ENCODE results near the gene INSYN2A. TPM values are rescaled to one million over a fixed set of nuclear protein-coding genes. Genes with fewer than 3 reads are reported as not detected.

Gene INSYN2A
- total RNA-seq, 2 donors from 2014 or later: not detected

DNA sequence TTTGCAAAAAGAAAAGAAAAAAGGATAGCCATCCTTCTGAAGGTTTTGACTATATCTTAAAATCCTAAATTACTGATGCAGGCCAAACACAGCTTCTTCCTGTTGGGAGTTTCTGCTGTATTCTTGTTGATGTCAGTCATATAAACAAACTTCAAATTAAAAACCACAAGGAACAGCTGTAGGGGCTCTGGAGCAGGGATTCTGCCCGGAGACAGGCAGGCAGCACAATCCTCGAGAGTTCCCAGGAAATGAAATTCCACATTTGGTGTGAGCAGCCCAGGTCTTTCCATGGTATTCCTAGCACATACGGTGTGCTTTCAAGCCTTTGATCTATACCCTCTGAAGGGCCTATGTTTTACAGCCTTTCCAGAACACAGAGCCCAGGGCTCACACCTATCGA lies 43.2 kb downstream of the INSYN2A start:
- no peak for TF ChIP-seq POLR2A (IDR thresholded peaks at IDR 0.05)
- TF ChIP-seq, protein P1, sequence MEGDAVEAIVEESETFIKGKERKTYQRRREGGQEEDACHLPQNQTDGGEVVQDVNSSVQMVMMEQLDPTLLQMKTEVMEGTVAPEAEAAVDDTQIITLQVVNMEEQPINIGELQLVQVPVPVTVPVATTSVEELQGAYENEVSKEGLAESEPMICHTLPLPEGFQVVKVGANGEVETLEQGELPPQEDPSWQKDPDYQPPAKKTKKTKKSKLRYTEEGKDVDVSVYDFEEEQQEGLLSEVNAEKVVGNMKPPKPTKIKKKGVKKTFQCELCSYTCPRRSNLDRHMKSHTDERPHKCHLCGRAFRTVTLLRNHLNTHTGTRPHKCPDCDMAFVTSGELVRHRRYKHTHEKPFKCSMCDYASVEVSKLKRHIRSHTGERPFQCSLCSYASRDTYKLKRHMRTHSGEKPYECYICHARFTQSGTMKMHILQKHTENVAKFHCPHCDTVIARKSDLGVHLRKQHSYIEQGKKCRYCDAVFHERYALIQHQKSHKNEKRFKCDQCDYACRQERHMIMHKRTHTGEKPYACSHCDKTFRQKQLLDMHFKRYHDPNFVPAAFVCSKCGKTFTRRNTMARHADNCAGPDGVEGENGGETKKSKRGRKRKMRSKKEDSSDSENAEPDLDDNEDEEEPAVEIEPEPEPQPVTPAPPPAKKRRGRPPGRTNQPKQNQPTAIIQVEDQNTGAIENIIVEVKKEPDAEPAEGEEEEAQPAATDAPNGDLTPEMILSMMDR (IDR thresholded peaks at IDR 0.05): no peak
- intact Hi-C loops (cut with DNase I): no loop called here
- DNase-seq (no peak), ATAC-seq (no peak)
- no peak overlapping the region for H3K27ac ChIP-seq
- no peaks in the 10 kb centered on the region for H3K27me3 ChIP-seq
- H3K9me3 ChIP-seq: no peaks in the 10 kb centered on the region
- H3K4me1 ChIP-seq: no peaks in the 10 kb centered on the region
- no peaks in the 10 kb centered on the region for H3K36me3 ChIP-seq (replicated peaks in 1 of 2; ENCODE audit: insufficient read depth in 1 of 2, low read depth in 2 of 2)
- no peak overlapping the region for H3K4me3 ChIP-seq
- 84 to 85% methylated on average over 4 of the region's 4 CpGs for WGBS, 2 donors

- ATAC-seq (no peak), DNase-seq (no peak)
- Histone ChIP-seq H3K27me3 (no peaks in the 10 kb centered on the region), H3K9me3 (no peaks in the 10 kb centered on the region), H3K27ac (no peak overlapping the region), H3K4me1 (no peaks in the 10 kb centered on the region), H3K4me3 (no peak overlapping the region), H3K36me3 (replicated peaks in 1 of 2; ENCODE audit: insufficient read depth in 1 of 2, low read depth in 2 of 2) (no peaks in the 10 kb centered on the region)
- no peak for TF ChIP-seq POLR2A (IDR thresholded peaks at IDR 0.05)
- TF ChIP-seq, protein P1 (IDR thresholded peaks at IDR 0.05): no peak
- intact Hi-C loops (cut with DNase I): no loop called here
- 89 to 97% methylated on average over 8 to 9 of the region's 9 CpGs for WGBS, 2 donors
These were observed 44.3 kb downstream of the INSYN2A start for GRCh38 chr10:127151981-127152699.

DNA sequence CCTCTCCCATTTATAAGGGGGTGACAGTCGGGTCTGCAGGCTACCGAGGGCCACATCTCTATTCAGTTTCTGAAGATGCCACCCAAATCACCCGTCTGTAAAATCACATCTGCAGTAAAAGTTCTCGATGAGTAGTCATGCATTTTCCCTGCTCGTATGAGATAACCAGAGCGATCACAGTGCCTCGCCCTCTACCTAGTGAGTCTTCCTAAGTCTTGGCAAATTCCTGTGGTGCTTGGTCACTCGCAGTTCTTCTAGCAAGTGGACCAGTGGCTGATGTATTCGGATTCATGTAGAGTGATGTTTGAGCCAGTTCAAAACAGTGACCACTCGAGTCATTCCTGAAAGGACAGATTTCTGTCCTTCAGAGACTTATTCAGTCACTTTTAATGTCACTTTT lies 44.9 kb downstream of the INSYN2A start:
- Histone ChIP-seq H3K4me1 (no peaks in the 10 kb centered on the region), H3K36me3 (replicated peaks in 1 of 2; ENCODE audit: insufficient read depth in 1 of 2, low read depth in 2 of 2) (no peaks in the 10 kb centered on the region), H3K27me3 (no peaks in the 10 kb centered on the region), H3K4me3 (no peak overlapping the region), H3K9me3 (no peaks in the 10 kb centered on the region), H3K27ac (no peak overlapping the region)
- ATAC-seq: no peak
- intact Hi-C loops (cut with DNase I): no loop called here
- TF ChIP-seq POLR2A (IDR thresholded peaks at IDR 0.05): no peak
- TF ChIP-seq, protein P1 (IDR thresholded peaks at IDR 0.05): no peak
- DNase-seq: no peak
- WGBS, 2 donors: 94% methylated on average over 10 of the region's 10 CpGs

GRCh38 chr10:127150136-127150535 lies 46.3 kb downstream of the INSYN2A start:
- H3K9me3 ChIP-seq: no peaks in the 10 kb centered on the region
- ATAC-seq (no peak), DNase-seq (no peak)
- H3K36me3 ChIP-seq (replicated peaks in 1 of 2; ENCODE audit: insufficient read depth in 1 of 2, low read depth in 2 of 2): no peaks in the 10 kb centered on the region
- H3K27ac ChIP-seq: no peak overlapping the region
- H3K4me3 ChIP-seq: no peak overlapping the region
- 96 to 97% methylated on average over 5 of the region's 5 CpGs for WGBS, 2 donors
- no peaks in the 10 kb centered on the region for H3K27me3 ChIP-seq
- no peaks in the 10 kb centered on the region for H3K4me1 ChIP-seq
- TF ChIP-seq POLR2A (IDR thresholded peaks at IDR 0.05): no peak
- TF ChIP-seq, protein P1 (IDR thresholded peaks at IDR 0.05): no peak
- intact Hi-C loops (cut with DNase I): no loop called here

DNA sequence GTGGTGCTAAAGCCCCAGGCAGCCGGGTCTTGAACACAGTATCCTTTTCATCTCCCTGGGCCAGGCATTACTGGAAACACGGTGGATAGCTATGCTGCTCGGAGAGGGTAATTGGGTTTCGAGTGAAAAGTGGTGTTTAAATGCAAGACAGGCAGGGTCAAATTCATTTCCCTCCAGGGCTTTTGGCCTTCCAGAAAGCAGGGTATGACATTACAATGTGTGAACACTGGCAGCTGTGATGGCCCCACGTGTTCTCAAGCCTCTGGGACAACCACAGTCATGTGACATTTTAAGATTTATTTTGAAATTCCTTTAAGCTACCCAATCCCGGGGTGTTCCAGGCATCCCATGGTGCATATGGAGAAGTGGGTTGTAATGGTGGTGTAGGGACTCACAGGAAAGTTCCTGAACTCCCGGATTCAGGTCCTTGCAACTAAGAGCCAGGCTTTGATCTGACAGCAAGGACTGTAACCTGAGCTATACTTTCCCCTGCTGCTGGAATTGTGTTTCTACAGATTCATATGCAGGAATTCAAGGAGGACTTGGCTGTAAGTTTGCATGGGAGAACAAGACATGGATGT lies 46.8 kb downstream of the INSYN2A start:
- intact Hi-C loops (cut with DNase I): no loop called here
- TF ChIP-seq, protein P1 (IDR thresholded peaks at IDR 0.05): no peak
- no peak for TF ChIP-seq POLR2A (IDR thresholded peaks at IDR 0.05)
- 69 to 74% methylated on average over 7 of the region's 7 CpGs for WGBS, 2 donors
- H3K36me3 ChIP-seq (replicated peaks in 1 of 2; ENCODE audit: insufficient read depth in 1 of 2, low read depth in 2 of 2): no peaks in the 10 kb centered on the region
- peak in 1 of 4 donors; percentile 14 for DNase-seq
- H3K4me3 ChIP-seq: no peak overlapping the region
- no peak for ATAC-seq
- no peaks in the 10 kb centered on the region for H3K27me3 ChIP-seq
- no peaks in the 10 kb centered on the region for H3K4me1 ChIP-seq
- no peaks in the 10 kb centered on the region for H3K9me3 ChIP-seq
- H3K27ac ChIP-seq: no peak overlapping the region

All from body of pancreas (tissue), 4 donors.